ENCODE data around the gene SLC24A4. TPM values are rescaled to one million over a fixed set of nuclear protein-coding genes. Genes with fewer than 3 reads are reported as not detected.

Gene SLC24A4
- total RNA-seq, 1 experiment from 2014 or later: not detected

DNA sequence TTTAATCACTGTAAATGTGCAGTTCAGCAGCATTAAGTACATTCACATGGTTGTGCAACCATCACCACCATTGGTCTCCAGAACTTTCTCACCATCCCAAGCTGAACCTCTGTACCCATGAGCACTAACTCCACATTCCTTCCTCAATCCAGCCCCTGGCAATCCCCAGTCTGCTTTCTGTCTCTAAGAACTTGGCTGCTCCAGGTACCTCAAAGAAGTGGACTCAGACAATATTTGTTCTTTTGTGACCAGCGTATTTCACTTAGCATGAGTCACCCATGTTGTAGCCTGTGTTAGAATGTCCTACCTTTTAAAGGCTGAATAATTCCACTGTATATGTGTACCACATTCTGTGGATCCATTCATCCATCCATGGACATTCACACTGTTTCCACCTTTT lies 64.6 kb downstream of the SLC24A4 start:
- Histone ChIP-seq H3K4me3 (replicated peaks in 1 of 2; ENCODE audit: low read depth in 1 of 2, low read length in 2 of 2) (no peak overlapping the region), H3K79me2 (ENCODE audit: insufficient read depth, low read length) (no peaks in the 10 kb centered on the region), H2AFZ (ENCODE audit: low read depth, low read length, poor library complexity, severe bottlenecking) (no peak overlapping the region), H3K27ac (ENCODE audit: low read depth, low read length) (no peak overlapping the region), H3K9me3 (ENCODE audit: control insufficient read depth in 1 of 2, insufficient read depth in 1 of 2, low read depth in 1 of 2, low read length in 2 of 2) (no peaks in the 10 kb centered on the region), H3K27me3 (ENCODE audit: insufficient read depth, low read length) (no peaks in the 10 kb centered on the region; the same call in 1 of the 2 replicates), H3K9ac (ENCODE audit: low read length) (no peak overlapping the region), H3K36me3 (ENCODE audit: control insufficient read depth in 1 of 2, insufficient read depth in 2 of 2, low read length in 2 of 2) (no peaks in the 10 kb centered on the region), H4K20me1 (ENCODE audit: insufficient read depth) (no peaks in the 10 kb centered on the region), H3K4me2 (ENCODE audit: low read length) (no peak overlapping the region), H3K9me2 (ENCODE audit: insufficient read depth) (no peaks in the 10 kb centered on the region), H3K4me1 (ENCODE audit: control insufficient read depth in 1 of 2, insufficient read depth in 2 of 2, low read length in 2 of 2) (no peaks in the 10 kb centered on the region)
- ATAC-seq (no peak), DNase-seq (ENCODE audit: low read depth, low spot score) (no peak)
- RAD21 ChIA-PET (ENCODE audit: low non-redundant PET in 1 of 2, low total read pairs in 2 of 2, uncharacterized antibody in 2 of 2, unreplicated experiment in 2 of 2): no interaction called here
- TF ChIP-seq YY1 (IDR thresholded peaks at IDR 0.05; ENCODE audit: extremely low read depth, insufficient replicate concordance, low read depth, low read length) (no peak), EGR1 (IDR thresholded peaks at IDR 0.05; ENCODE audit: low read depth) (no peak), RAD21 (IDR thresholded peaks at IDR 0.05; ENCODE audit: low read depth) (no peak), SP1 (IDR thresholded peaks at IDR 0.05; ENCODE audit: low read depth) (no peak), EZH2 (IDR thresholded peaks at IDR 0.05) (no peak), POLR2AphosphoS5 (IDR thresholded peaks at IDR 0.05; ENCODE audit: low read depth, low read length) (no peak), ZFX (IDR thresholded peaks at IDR 0.05) (no peak), JUND (IDR thresholded peaks at IDR 0.05) (no peak), POLR2A (IDR thresholded peaks at IDR 0.05; ENCODE audit: borderline replicate concordance, extremely low read depth, insufficient read depth, insufficient read length) (no peak), FOSL1 (IDR thresholded peaks at IDR 0.05; ENCODE audit: low read depth) (no peak), ELF1 (IDR thresholded peaks at IDR 0.05; ENCODE audit: borderline replicate concordance, low read depth) (no peak), EZH2phosphoT487 (IDR thresholded peaks at IDR 0.05; ENCODE audit: borderline replicate concordance) (no peak), ZNF274 (IDR thresholded peaks at IDR 0.05; ENCODE audit: low read depth, low read length) (no peak), CEBPB (IDR thresholded peaks at IDR 0.05; ENCODE audit: low read depth) (no peak)
- TF ChIP-seq, protein P1, sequence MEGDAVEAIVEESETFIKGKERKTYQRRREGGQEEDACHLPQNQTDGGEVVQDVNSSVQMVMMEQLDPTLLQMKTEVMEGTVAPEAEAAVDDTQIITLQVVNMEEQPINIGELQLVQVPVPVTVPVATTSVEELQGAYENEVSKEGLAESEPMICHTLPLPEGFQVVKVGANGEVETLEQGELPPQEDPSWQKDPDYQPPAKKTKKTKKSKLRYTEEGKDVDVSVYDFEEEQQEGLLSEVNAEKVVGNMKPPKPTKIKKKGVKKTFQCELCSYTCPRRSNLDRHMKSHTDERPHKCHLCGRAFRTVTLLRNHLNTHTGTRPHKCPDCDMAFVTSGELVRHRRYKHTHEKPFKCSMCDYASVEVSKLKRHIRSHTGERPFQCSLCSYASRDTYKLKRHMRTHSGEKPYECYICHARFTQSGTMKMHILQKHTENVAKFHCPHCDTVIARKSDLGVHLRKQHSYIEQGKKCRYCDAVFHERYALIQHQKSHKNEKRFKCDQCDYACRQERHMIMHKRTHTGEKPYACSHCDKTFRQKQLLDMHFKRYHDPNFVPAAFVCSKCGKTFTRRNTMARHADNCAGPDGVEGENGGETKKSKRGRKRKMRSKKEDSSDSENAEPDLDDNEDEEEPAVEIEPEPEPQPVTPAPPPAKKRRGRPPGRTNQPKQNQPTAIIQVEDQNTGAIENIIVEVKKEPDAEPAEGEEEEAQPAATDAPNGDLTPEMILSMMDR (IDR thresholded peaks at IDR 0.05 in 2 of 3, conservative IDR thresholded peaks at IDR 0.05 in 1 of 3; ENCODE audit: borderline replicate concordance in 1 of 3, insufficient read depth in 1 of 3, low read depth in 2 of 3, low read length in 2 of 3): no peak
- TF ChIP-seq, protein P2, sequence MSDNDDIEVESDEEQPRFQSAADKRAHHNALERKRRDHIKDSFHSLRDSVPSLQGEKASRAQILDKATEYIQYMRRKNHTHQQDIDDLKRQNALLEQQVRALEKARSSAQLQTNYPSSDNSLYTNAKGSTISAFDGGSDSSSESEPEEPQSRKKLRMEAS (IDR thresholded peaks at IDR 0.05): no peak
- intact Hi-C loops (cut with micrococcal nuclease): no loop called here
- CTCF ChIA-PET: no interaction called here
- POLR2A ChIA-PET: no interaction called here
- BruUV-seq (replicated peaks): no TSS peak
